Liver (tissue), 9 donors: ENCODE data around the gene BRI3. TPM values are rescaled to one million over a fixed set of nuclear protein-coding genes. Genes with fewer than 3 reads are reported as not detected.

Experiments
- DNase-seq: peaks from one replicate; pipeline ENCODE4 v3.0.0-alpha.2; 2017; ENCODE audit warnings: low spot score
- H3K27ac ChIP-seq, 2 donors: one replicate each; pipeline ENCODE4 v1.7.0; 2013; ENCODE audit warnings: inconsistent platforms in 2 of 2, low read length in 2 of 2, control low read depth in 1 of 2, low read depth in 1 of 2, mild to moderate bottlenecking in 1 of 2
- H3K27me3 ChIP-seq, 4 donors: one replicate each; pipeline versions ENCODE4 v1.6.1 to v1.7.0; 2013; ENCODE audit warnings: low read length in 3 of 4, inconsistent platforms in 1 of 4, mild to moderate bottlenecking in 1 of 4, moderate library complexity in 1 of 4; ENCODE audit not compliant: control insufficient read depth in 4 of 4, insufficient read depth in 4 of 4
- H3K36me3 ChIP-seq, 4 donors: one replicate each; pipeline versions ENCODE4 v1.6.1 to v1.7.0; 2013; ENCODE audit warnings: low read length in 3 of 4, mild to moderate bottlenecking in 3 of 4, low read depth in 1 of 4, moderate library complexity in 1 of 4; ENCODE audit not compliant: control insufficient read depth in 4 of 4, insufficient read depth in 3 of 4
- H3K4me1 ChIP-seq, 4 donors: one replicate each; pipeline versions ENCODE4 v1.6.1 to v1.7.0; 2013; ENCODE audit warnings: low read length in 3 of 4, mild to moderate bottlenecking in 3 of 4, moderate library complexity in 1 of 4; ENCODE audit not compliant: control insufficient read depth in 4 of 4, insufficient read depth in 4 of 4
- H3K4me3 ChIP-seq, 3 donors: one replicate each; pipeline versions ENCODE4 v1.6.1 to v1.7.0; 2013; ENCODE audit warnings: low read length in 3 of 3, control low read depth in 1 of 3, low read depth in 1 of 3, mild to moderate bottlenecking in 1 of 3
- H3K9ac ChIP-seq, 2 donors: one replicate each; pipeline ENCODE4 v1.7.0; 2013; ENCODE audit warnings: low read length in 2 of 2, mild to moderate bottlenecking in 2 of 2, moderate library complexity in 2 of 2, control low read depth in 1 of 2, low read depth in 1 of 2
- H3K9me3 ChIP-seq, 4 donors: one replicate each; pipeline versions ENCODE4 v1.6.1 to v1.7.0; 2013; ENCODE audit warnings: low read length in 3 of 4; ENCODE audit not compliant: control insufficient read depth in 4 of 4
- ATF3 ChIP-seq: IDR thresholded peaks from 2 replicates; pipeline ENCODE4 v1.6.1; 2016; ENCODE audit warnings: antibody characterized with exemption
- EGR1 ChIP-seq, 2 donors: IDR thresholded peaks; 2 replicates each; pipeline ENCODE4 v1.6.1; 2016 to 2018; ENCODE audit warnings: antibody characterized with exemption in 2 of 2, low read depth in 2 of 2
- FOXA1 ChIP-seq: IDR thresholded peaks from 2 replicates; pipeline ENCODE4 v1.6.1; 2016; ENCODE audit warnings: antibody characterized with exemption
- FOXA2 ChIP-seq: IDR thresholded peaks from 2 replicates; pipeline ENCODE4 v1.6.1; 2016; ENCODE audit warnings: antibody characterized with exemption
- GABPA ChIP-seq, 2 donors: IDR thresholded peaks in 1 of 2; conservative IDR thresholded peaks in 1 of 2; 2 replicates each; pipeline ENCODE4 v1.6.1; 2016; ENCODE audit warnings: antibody characterized with exemption in 2 of 2, mild to moderate bottlenecking in 1 of 2, moderate library complexity in 1 of 2
- HNF4A ChIP-seq, 2 donors: conservative IDR thresholded peaks; 2 replicates each; pipeline ENCODE4 v1.6.1; 2016; ENCODE audit warnings: antibody characterized with exemption in 2 of 2, mild to moderate bottlenecking in 2 of 2
- HNF4G ChIP-seq: IDR thresholded peaks from 2 replicates; pipeline ENCODE4 v1.6.1; 2016; ENCODE audit warnings: antibody characterized with exemption
- JUND ChIP-seq, 2 donors: IDR thresholded peaks; 2 replicates each; pipeline ENCODE4 v1.6.1; 2016; ENCODE audit warnings: antibody characterized with exemption in 2 of 2
- MAX ChIP-seq: IDR thresholded peaks from 2 replicates; pipeline ENCODE4 v1.6.1; 2016; ENCODE audit warnings: antibody characterized with exemption
- NR2F2 ChIP-seq: IDR thresholded peaks from 2 replicates; pipeline ENCODE4 v1.6.1; 2016; ENCODE audit warnings: antibody characterized with exemption
- RAD21 ChIP-seq, 2 donors: IDR thresholded peaks; 2 replicates each; pipeline ENCODE4 v1.6.1; 2016; ENCODE audit warnings: antibody characterized with exemption in 2 of 2, mild to moderate bottlenecking in 2 of 2
- REST ChIP-seq: IDR thresholded peaks from 2 replicates; pipeline ENCODE4 v1.6.1; 2016; ENCODE audit warnings: antibody characterized with exemption, mild to moderate bottlenecking
- RXRA ChIP-seq, 2 donors: IDR thresholded peaks; 2 replicates each; pipeline ENCODE4 v1.6.1; 2017 to 2018; ENCODE audit warnings: antibody characterized with exemption in 2 of 2, mild to moderate bottlenecking in 1 of 2
- SP1 ChIP-seq: IDR thresholded peaks from 2 replicates; pipeline ENCODE4 v1.6.1; 2018; ENCODE audit warnings: antibody characterized with exemption, mild to moderate bottlenecking
- TAF1 ChIP-seq: conservative IDR thresholded peaks from 2 replicates; pipeline ENCODE4 v1.6.1; 2016; ENCODE audit warnings: antibody characterized with exemption, mild to moderate bottlenecking
- YY1 ChIP-seq: IDR thresholded peaks from 2 replicates; pipeline ENCODE4 v1.6.1; 2016; ENCODE audit warnings: antibody characterized with exemption, mild to moderate bottlenecking
- ZBTB33 ChIP-seq: IDR thresholded peaks from 2 replicates; pipeline ENCODE4 v1.6.1; 2016; ENCODE audit warnings: antibody characterized with exemption
- WGBS: extraction: QIAGEN DNeasy Blood & Tissue Kit; methylation state at CpG from one replicate; pipeline ENCODE4 v1.1.7; 2013; 5-methylcytosine and 5-hydroxymethylcytosine counted together
- polyA plus RNA-seq, 2 donors: library from polyadenylated mRNA; stranded (reverse) in 1 of 2; unstranded in 1 of 2; fragments of 200-250 nt in 1 of 2; fragments of >200 nt in 1 of 2; fragmentation: Nextera tagmentation in 1 of 2; extraction: Ambion mirVana in 1 of 2; gene quantifications; one replicate each; pipeline versions ENCODE4 v1.2.1 to v1.2.3, GENCODE V29; 2013 to 2015
- total RNA-seq, 2 donors: library from RNA; depleted of rRNA; stranded (reverse); fragments of >200 nt; gene quantifications; one replicate each; pipeline ENCODE4 v1.2.3, GENCODE V29; 2014
- donor health status: healthy.
- donor health status: healthy.
- donor health status: healthy.
- donor health status: healthy.
- donor health status: healthy.

Gene BRI3
- total and polyA plus RNA-seq, 4 donors = 14.0 to 80.4 (median 49.7) TPM

- Histone ChIP-seq H3K9ac (no peak overlapping the region), H3K9me3 (no peaks in the 10 kb centered on the region), H3K27ac (peak overlapping the region; percentile 13 to 22), H3K36me3 (peaks cover 4 to 12% (median 10%) of the 10 kb centered on the region in 4 donors), H3K27me3 (no peaks in the 10 kb centered on the region), H3K4me1 (peaks cover 29 to 55% (median 42%) of the 10 kb centered on the region in 4 donors), H3K4me3 (no peak overlapping the region)
- DNase-seq = no peak
- no peak for TF ChIP-seq ZBTB33
- TF ChIP-seq JUND (IDR thresholded peaks at IDR 0.05) = no peak
- TF ChIP-seq EGR1 (IDR thresholded peaks at IDR 0.05; ENCODE audit: low read depth in 2 of 2) = no peak
- no peak for TF ChIP-seq REST
- TF ChIP-seq YY1 = no peak
- TF ChIP-seq MAX = no peak
- no peak for TF ChIP-seq ATF3
- no peak for TF ChIP-seq FOXA1
- TF ChIP-seq TAF1 = no peak
- no peak for TF ChIP-seq SP1
- no peak for TF ChIP-seq HNF4A (conservative IDR thresholded peaks at IDR 0.05)
- no peak for TF ChIP-seq NR2F2
- no peak for TF ChIP-seq HNF4G
- TF ChIP-seq RAD21 (IDR thresholded peaks at IDR 0.05) = no peak
- no peak for TF ChIP-seq GABPA (IDR thresholded peaks at IDR 0.05 in 1 of 2, conservative IDR thresholded peaks at IDR 0.05 in 1 of 2)
- TF ChIP-seq RXRA (IDR thresholded peaks at IDR 0.05) = no peak
- 70% methylated on average over 12 of the region's 12 CpGs for WGBS
Observed at GRCh38 chr7:98288064-98288823, 6.8 kb downstream of the BRI3 start.

- H3K9ac ChIP-seq = no peak overlapping the region
- WGBS = 88% methylated on average over 4 of the region's 4 CpGs
- peak overlapping the region in 1 of 2 donors; percentile 13 for H3K27ac ChIP-seq
- peaks cover 18 to 43% (median 32%) of the 10 kb centered on the region in 4 donors for H3K4me1 ChIP-seq
- H3K4me3 ChIP-seq = no peak overlapping the region
- H3K27me3 ChIP-seq = no peaks in the 10 kb centered on the region
- H3K9me3 ChIP-seq = no peaks in the 10 kb centered on the region
- peaks cover 10 to 16% (median 14%) of the 10 kb centered on the region in 4 donors for H3K36me3 ChIP-seq
- no peak for DNase-seq
- TF ChIP-seq ZBTB33 (no peak), YY1 (no peak), EGR1 (IDR thresholded peaks at IDR 0.05; ENCODE audit: low read depth in 2 of 2) (no peak), FOXA1 (no peak), NR2F2 (no peak), FOXA2 (no peak), REST (no peak), RAD21 (IDR thresholded peaks at IDR 0.05) (no peak), MAX (no peak), SP1 (no peak), GABPA (IDR thresholded peaks at IDR 0.05 in 1 of 2, conservative IDR thresholded peaks at IDR 0.05 in 1 of 2) (no peak), HNF4G (no peak)
Observed at GRCh38 chr7:98289333-98289875, 7.9 kb downstream of the BRI3 start.
